ENCODE measurements around the gene SLC4A7.
"Not testable (repeated sequence)": the region's sequence is repeated elsewhere in the genome, so short reads cannot be mapped to it uniquely, and the experiment has no call there.

SLC4A7 gene

GRCh38 chr3:27438352-27438751, 45.8 kb downstream of the SLC4A7 start:
- in situ Hi-C loops (cut with MboI; ENCODE audit: low sequenced_read_pairs): not testable (repeated sequence)

GRCh38 chr3:27431116-27431515, 53.1 kb downstream of the SLC4A7 start:
- in situ Hi-C loops (cut with MboI; ENCODE audit: low sequenced_read_pairs): no loop called here

DNA sequence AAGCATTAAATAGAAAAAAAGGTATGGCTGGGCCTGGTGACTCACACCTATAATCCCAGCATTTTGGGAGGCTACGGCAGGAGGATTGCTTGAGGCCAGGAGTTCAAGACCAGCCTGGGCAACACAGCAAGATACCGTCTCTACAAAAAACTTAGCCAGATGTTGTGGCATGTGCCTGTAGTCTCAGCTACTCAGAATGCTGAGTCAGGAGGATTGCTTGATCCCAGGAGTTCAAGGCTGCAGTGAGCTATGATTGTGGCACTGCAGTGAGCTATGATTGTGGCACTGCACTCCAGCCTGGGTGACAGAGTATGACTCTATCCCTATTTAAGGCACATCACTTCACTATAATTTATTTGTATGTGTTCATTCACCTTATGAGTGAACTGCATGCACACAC, 54.3 kb downstream of the SLC4A7 start:
- in situ Hi-C loops (cut with MboI; ENCODE audit: low sequenced_read_pairs): no loop called here

DNA sequence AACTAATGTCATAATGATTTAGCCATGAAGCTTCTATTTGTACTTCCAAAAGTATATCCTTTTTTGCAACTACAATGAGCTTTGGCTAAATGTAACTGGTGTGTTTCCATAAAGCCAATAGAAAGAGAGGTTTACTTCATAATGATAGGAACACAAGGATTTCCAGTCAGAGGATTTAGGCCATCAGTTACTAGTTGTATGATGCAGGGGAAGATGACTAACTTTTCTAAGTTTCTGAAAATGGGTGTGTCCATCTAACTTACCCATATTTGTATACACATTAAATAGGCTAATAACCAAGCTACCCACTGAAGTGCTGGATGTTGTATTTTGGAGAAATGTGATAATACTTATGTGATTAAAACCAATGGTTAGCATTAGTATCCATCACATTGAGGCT, 55.7 kb downstream of the SLC4A7 start:
- in situ Hi-C loops (cut with MboI; ENCODE audit: low sequenced_read_pairs): no loop called here

GRCh38 chr3:27426926-27427325, 57.3 kb downstream of the SLC4A7 start:
- in situ Hi-C loops (cut with MboI; ENCODE audit: low sequenced_read_pairs): no loop called here

DNA sequence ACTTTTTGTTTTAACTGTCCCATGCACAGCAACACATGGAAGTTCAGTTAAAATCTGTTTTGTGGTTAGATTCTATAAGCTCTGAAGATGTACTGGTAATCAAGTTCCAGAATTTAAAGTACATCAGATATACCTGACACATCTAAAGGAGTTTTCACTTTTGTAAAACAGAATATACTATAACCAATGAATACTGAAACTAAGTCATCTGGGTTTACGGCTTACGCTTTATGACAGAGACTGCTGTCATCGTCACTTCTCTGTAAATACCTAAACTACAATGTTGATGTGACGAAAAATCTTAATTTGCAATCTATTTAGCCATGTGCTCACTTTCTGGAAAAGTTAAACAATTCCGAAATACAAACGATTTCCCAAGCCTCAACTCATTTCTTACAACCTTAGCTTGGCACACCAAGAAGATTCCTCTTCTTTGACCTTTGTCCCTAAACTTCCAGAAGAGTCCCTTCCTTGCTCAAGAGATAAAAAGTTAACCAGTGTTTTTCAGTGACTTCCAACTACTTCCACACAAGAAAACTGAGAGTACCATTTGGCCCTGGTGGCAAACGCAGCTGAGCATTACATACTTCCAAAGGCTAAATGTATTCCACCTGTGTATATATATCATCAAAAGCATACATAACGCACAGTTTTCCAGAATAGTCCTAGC, 58.2 kb downstream of the SLC4A7 start:
- in situ Hi-C loops (cut with MboI; ENCODE audit: low sequenced_read_pairs): no loop called here

- in situ Hi-C loops (cut with MboI; ENCODE audit: low sequenced_read_pairs): not testable (repeated sequence)
Measured at GRCh38 chr3:27424812-27425521, 59.2 kb downstream of the SLC4A7 start.

DNA sequence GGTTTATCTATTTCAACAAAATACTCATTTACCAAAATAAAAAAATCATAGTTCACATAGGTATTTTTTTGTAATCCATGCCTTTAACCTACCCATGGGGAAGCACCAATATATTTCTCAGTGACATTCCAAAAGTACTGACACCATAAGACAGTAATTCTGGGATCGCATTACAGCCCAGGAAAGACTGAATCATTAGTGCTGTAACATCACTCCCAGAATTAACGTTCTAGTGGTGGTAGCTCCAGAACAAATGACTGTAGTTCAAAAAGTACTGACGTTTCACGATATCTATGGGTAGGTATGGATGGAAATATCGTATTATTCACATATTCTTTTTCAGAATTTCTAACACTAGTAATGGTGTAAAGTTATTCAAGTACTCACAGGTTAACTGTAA, 60.7 kb downstream of the SLC4A7 start:
- in situ Hi-C loops (cut with MboI; ENCODE audit: low sequenced_read_pairs): no loop called here

GRCh38 chr3:27422617-27423016, 61.6 kb downstream of the SLC4A7 start:
- in situ Hi-C loops (cut with MboI; ENCODE audit: low sequenced_read_pairs): no loop called here

- in situ Hi-C loops (cut with MboI; ENCODE audit: low sequenced_read_pairs): no loop called here
Measured at GRCh38 chr3:27415202-27415601, 69.0 kb downstream of the SLC4A7 start.

- in situ Hi-C loops (cut with MboI; ENCODE audit: low sequenced_read_pairs): no loop called here
Measured at GRCh38 chr3:27392950-27393679, 91.1 kb downstream of the SLC4A7 start.

- in situ Hi-C loops (cut with MboI; ENCODE audit: low sequenced_read_pairs): not testable (repeated sequence)
Measured at GRCh38 chr3:27392414-27392813, 91.8 kb downstream of the SLC4A7 start.

DNA sequence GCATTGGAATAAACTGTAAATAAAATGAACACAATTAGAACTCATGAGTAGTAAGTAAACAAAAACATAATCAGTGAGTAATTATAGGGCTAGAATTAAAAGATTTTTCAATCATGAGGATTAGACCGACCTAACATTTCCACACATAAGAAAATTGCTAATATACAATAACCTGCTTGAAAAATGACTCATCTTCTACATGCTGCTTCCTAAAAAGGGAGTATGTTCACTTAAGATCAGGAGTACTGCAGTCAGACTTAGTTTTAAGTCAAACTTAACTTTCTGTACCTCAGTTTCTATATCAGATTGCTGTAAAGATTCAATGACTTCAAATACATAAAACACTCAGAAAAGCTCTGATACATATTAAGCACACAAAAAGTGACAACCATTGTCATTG, 92.4 kb downstream of the SLC4A7 start:
- in situ Hi-C loops (cut with MboI; ENCODE audit: low sequenced_read_pairs): no loop called here

DNA sequence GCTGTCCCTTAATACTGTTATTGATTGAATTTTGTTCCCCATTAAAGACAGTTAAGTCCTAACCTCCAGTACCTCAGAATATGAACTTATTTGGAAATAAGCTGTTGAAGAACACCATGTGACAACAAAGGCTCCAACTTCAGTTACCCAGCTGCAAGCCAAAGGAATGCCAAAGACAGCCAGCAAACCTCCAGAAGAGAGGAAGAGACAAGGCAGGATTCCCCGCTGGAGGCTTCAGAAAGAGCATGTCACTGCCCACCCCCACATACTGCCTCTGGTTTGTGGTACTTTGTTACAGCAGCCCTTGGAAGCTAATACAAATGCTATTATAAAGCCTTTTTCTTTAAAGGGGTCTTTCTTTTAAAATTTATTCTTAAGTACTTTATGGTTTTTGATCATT, 96.6 kb downstream of the SLC4A7 start:
- in situ Hi-C loops (cut with MboI; ENCODE audit: low sequenced_read_pairs): no loop called here

- in situ Hi-C loops (cut with MboI; ENCODE audit: low sequenced_read_pairs): no loop called here
Measured at GRCh38 chr3:27385504-27385903, 98.7 kb downstream of the SLC4A7 start.

DNA sequence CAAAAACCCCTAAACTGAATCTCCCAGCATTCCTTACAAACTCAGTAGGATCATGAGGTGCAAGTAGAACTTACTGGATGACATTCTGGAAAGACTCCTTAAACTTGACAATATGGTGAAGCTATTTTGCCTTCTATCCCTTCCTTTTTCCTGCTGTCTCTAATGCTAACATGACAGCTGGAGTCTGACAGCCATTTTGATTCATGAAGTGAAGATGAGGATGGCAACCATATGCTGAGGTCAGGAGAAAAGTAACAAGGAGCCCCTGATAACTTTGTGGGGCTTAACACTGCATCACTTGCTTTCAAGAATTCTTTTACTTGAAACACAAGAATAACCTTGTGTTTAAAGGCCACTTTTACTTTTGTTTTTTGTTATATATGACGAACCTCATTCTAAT, 100.0 kb downstream of the SLC4A7 start:
- in situ Hi-C loops (cut with MboI; ENCODE audit: low sequenced_read_pairs): no loop called here

GRCh38 chr3:27380433-27381357, 103.5 kb downstream of the SLC4A7 start:
- in situ Hi-C loops (cut with MboI; ENCODE audit: low sequenced_read_pairs): no loop called here

DNA sequence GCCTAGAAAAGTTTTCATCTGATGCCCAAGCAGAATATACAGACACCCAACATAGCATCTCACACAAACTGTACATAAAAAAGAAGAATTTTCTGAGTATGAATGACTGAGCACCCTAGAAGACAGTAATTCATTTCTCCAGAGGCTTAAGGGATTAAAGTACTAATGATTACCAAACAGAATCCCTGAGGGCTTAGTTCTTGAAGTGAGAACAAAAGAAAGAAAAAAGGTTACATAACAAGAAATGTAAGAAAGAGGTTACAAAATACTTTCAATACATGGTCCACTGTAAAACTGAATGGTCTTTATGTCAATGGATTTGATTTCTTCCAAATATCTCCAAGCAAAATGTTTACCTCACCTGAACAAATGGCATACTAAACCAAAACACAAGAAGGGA, 105.9 kb downstream of the SLC4A7 start:
- in situ Hi-C loops (cut with MboI; ENCODE audit: low sequenced_read_pairs): no loop called here

GRCh38 chr3:27376109-27376772, 107.9 kb downstream of the SLC4A7 start:
- in situ Hi-C loops (cut with MboI; ENCODE audit: low sequenced_read_pairs): no loop called here

DNA sequence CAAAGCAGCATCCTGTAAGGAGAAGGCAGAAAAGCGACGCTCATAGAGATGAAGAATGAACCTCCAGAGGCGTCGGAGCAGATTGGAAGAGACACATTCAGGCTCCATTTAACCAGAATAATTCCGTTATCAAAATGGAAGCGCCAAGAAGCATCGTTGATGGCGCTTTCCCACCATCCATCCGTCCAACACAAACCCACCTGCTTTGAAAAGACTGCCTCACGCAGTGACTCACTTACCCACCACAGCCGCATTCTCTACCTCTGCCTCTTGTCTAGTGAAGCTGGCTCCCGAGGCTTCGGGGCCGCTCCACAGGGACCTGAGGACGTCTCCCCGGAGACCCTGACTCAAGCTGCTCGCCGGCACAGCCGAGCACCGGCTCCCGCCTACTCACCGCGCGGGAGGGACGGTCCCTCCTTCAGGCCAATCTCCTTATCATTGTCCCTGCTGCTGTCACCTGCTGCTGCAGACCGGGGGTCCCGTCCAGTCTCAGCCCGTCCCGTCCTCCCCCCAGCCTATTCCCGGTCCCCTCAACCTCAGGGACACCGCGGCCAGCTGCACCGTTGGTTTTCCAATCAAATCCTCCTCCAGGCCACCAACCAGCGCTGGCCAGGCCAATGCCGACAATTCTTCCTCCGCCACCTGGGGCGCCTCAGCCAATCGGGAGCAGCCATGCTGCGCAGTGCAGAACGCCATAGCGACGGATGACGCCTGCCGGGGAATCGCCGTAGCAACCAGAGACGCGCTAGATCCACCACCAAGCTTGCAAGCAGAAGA, 115.2 kb downstream of the SLC4A7 start, which contains the start of gene NEK10:
Gene NEK10, minus strand, starts transcription at position 553 of the 777 bp plus-strand sequence. CDS start 16,501 bp downstream, outside the sequence.
- in situ Hi-C loops (cut with MboI; ENCODE audit: low sequenced_read_pairs): no loop called here
